PC-3 (cell line): ENCODE data around the gene SUPT6H. TPM values are rescaled to one million over a fixed set of nuclear protein-coding genes. Genes with fewer than 3 reads are reported as not detected.
"Not testable (repeated sequence)": the region's sequence is repeated elsewhere in the genome, so short reads cannot be mapped to it uniquely, and the experiment has no call there.

Experiments used
- ATAC-seq: fragments of 200-7000 bp; cut with Tn5 transposase; 2 replicates; pipeline ENCODE4 v1.9.1; 2020; ENCODE audit warnings: mild to moderate bottlenecking, moderate library complexity
- BruUV-seq: library from RNA; stranded (reverse); fragments of 400-500 nt; replicated peaks from 2 replicates; lab custom pipeline; 2021; lab: Mats Ljungman, UMichigan
- CTCF ChIA-PET: fragments of 300-600 bp; sonication (Branson Sonifier 250); formaldehyde crosslinking; loops from one replicate; lab custom pipeline; 2022; ENCODE audit warnings: antibody characterized with exemption; lab: Charles Lee
- POLR2A ChIA-PET: fragments of 300-600 bp; sonication (Branson Sonifier 250); formaldehyde crosslinking; loops from one replicate; lab custom pipeline; 2022; ENCODE audit warnings: antibody characterized with exemption; ENCODE audit not compliant: unreplicated experiment; lab: Charles Lee
- DNase-seq: peaks from one replicate; pipeline ENCODE4 v3.0.0-alpha.2; 2015
- H2AFZ ChIP-seq: fragments of 300-600 bp; sonication (generic); 2 replicates; pipeline ENCODE4 v1.6.0; 2016; ENCODE audit warnings: antibody characterized with exemption, low read length
- H3F3A ChIP-seq: fragments of 300-600 bp; sonication (generic); one replicate; pipeline ENCODE4 v1.6.0; 2017; ENCODE audit warnings: antibody characterized with exemption, low read length, control low read depth, mild to moderate bottlenecking; ENCODE audit not compliant: unreplicated experiment
- H3K27ac ChIP-seq: fragments of 300-600 bp; sonication (generic); 2 replicates; pipeline ENCODE4 v1.5.1; 2016; ENCODE audit warnings: mild to moderate bottlenecking, low read length
- H3K27me3 ChIP-seq: fragments of 300-600 bp; sonication (generic); 2 replicates; pipeline ENCODE4 v1.6.1; 2016; ENCODE audit warnings: low read length, mixed read lengths
- H3K36me3 ChIP-seq: fragments of 300-600 bp; sonication (generic); 2 replicates; pipeline ENCODE4 v1.6.1; 2016; ENCODE audit warnings: low read depth, mixed run types, low read length, mixed read lengths
- H3K4me1 ChIP-seq: fragments of 300-600 bp; sonication (generic); 2 replicates; pipeline ENCODE4 v1.5.1; 2016; ENCODE audit warnings: low read length; ENCODE audit not compliant: insufficient read depth
- H3K4me2 ChIP-seq: fragments of 300-600 bp; sonication (generic); 2 replicates; pipeline ENCODE4 v1.6.0; 2016; ENCODE audit warnings: low read length
- H3K4me3 ChIP-seq: fragments of 300-600 bp; sonication (generic); 2 replicates; pipeline ENCODE4 v1.5.1; 2016; ENCODE audit warnings: mild to moderate bottlenecking, low read length, mixed read lengths
- H3K79me2 ChIP-seq: fragments of 300-600 bp; sonication (generic); 2 replicates; pipeline ENCODE4 v1.6.1; 2017; ENCODE audit warnings: low read length, mixed read lengths
- H3K9ac ChIP-seq: fragments of 300-600 bp; sonication (generic); 2 replicates; pipeline ENCODE4 v1.6.0; 2016; ENCODE audit warnings: mild to moderate bottlenecking, low read length
- H3K9me2 ChIP-seq: fragments of 300-600 bp; sonication (generic); replicated peaks from 2 replicates; pipeline ENCODE4 v1.6.1; 2016; ENCODE audit warnings: mixed run types, low read length, mixed read lengths
- H3K9me3 ChIP-seq: fragments of 300-600 bp; sonication (generic); 2 replicates; pipeline ENCODE4 v1.6.1; 2016; ENCODE audit warnings: low read length, mixed read lengths
- H4K20me1 ChIP-seq: fragments of 300-600 bp; sonication (generic); 2 replicates; pipeline ENCODE4 v1.6.1; 2016; ENCODE audit warnings: low read length, mixed read lengths
- CTCF ChIP-seq: fragments of 300-600 bp; sonication (generic); conservative IDR thresholded peaks from 2 replicates; pipeline ENCODE4 v1.5.1; 2017; ENCODE audit warnings: antibody characterized with exemption, low read depth, mild to moderate bottlenecking, low read length
- EZH2 ChIP-seq: fragments of 300-600 bp; sonication (generic); IDR thresholded peaks from one replicate; pipeline ENCODE4 v1.6.1; 2017; ENCODE audit warnings: antibody characterized with exemption, mild to moderate bottlenecking, low read length; ENCODE audit not compliant: unreplicated experiment
- EZH2phosphoT487 ChIP-seq: fragments of 300-600 bp; sonication (generic); IDR thresholded peaks from 2 replicates; pipeline ENCODE4 v1.6.1; 2018; ENCODE audit warnings: mild to moderate bottlenecking, antibody characterized with exemption, low read length, borderline replicate concordance
- intact Hi-C: fragments of 100-400 bp; cut with micrococcal nuclease; formaldehyde crosslinking; loops from 2 replicates; pipeline ENCODE4 v1.9.0; 2023
- total RNA-seq: library from RNA; depleted of rRNA; stranded (reverse); fragments of >200 nt; gene quantifications from 2 replicates; pipeline ENCODE4 v1.2.3, GENCODE V29; 2014

SUPT6H gene
- total RNA-seq, 1 experiment from 2014 or later = 32.2 TPM

DNA sequence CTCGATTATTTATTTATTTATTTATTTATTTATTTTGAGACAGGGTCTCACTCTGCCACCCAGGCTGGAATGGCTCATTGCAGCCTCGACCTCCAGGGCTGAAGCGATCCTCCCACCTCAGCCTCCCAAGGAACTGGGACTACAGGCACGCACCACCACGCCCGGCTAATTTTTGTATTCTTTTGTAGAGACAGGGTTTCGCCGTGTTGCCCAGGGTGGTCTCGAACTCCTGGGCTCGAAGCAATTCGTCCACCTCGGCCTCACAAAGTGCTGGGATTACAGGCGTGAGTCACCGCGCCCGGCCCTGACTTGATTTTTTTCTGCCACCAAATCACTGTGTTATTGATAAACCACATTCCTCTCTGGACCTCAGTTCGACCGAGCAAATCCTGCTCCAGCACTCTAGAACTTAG is 57.0 kb downstream of the SUPT6H start:
- Histone ChIP-seq H3F3A (peaks cover 6% of the 10 kb centered on the region), H3K9ac (peak overlapping the region; percentile 99), H3K4me2 (peak overlapping the region; percentile 96), H3K9me3 (no peaks in the 10 kb centered on the region), H3K4me1 (peaks cover 39% of the 10 kb centered on the region), H2AFZ (peak overlapping the region; percentile 69), H3K27me3 (no peaks in the 10 kb centered on the region), H3K27ac (peak overlapping the region; percentile 75), H3K4me3 (peak overlapping the region; percentile 93), H4K20me1 (peaks cover 28% of the 10 kb centered on the region), H3K79me2 (peaks cover 63% of the 10 kb centered on the region), H3K9me2 (no peaks in the 10 kb centered on the region), H3K36me3 (peaks cover 45% of the 10 kb centered on the region)
- CTCF ChIA-PET = interaction anchor here (0.6 to 1.0 kb wide), 4 partner anchors 24 to 873 kb away, joined by 3 to 6 read pairs (median 3); partner anchors contain the start of gene TRAF4
- DNase-seq (no peak), ATAC-seq (no peak)
- POLR2A ChIA-PET = interaction anchor here (0.6 to 1.8 kb wide), 6 partner anchors 8 to 376 kb away, joined by 3 to 12 read pairs (median 4); partner anchors contain the start of gene PHF12
- BruUV-seq = no TSS peak
- TF ChIP-seq CTCF (no peak), EZH2 (no peak), EZH2phosphoT487 (no peak)
- intact Hi-C loops = loop anchor here (10.0 kb wide), 1 partner anchor 74 kb away; the partner anchor contains the start of gene BLTP2

DNA sequence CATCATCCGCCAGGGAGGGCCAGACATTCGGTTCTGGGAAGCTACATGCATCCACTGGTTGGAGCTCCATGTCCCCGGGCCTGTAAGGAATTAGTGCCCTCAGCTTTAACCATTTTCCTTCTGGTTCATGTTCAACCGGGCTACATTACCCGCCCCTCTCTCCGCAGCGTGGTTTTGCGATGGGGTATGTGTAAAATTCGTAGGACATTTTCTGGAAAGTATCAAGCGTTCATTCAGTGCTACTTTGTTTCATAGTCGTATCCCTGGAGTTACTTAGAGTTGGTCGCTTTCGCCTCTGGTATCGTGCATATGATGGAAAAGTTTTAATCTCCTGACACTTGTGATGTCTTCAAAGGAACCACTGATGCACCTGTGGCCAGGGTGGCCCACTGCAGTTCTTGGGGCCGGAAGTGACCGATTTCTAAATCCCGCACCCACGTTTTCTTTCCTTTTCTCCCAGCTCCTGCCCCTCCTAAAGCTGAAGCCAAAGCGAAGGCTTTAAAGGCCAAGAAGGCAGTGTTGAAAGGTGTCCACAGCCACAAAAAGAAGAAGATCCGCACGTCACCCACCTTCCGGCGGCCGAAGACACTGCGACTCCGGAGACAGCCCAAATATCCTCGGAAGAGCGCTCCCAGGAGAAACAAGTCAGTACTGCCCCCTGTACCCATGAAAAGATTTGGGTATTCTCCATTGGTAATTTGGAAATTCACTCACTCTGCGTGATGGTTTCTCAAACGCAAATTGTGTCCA is 58.4 kb downstream of the SUPT6H start:
- Histone ChIP-seq H3K4me2 (peak overlapping the region; percentile 96), H3K4me3 (peak overlapping the region; percentile 93), H3K36me3 (peaks cover 43% of the 10 kb centered on the region), H2AFZ (no peak overlapping the region), H3K9me3 (no peaks in the 10 kb centered on the region), H3F3A (peaks cover 12% of the 10 kb centered on the region), H3K79me2 (peaks cover 60% of the 10 kb centered on the region), H3K9me2 (no peaks in the 10 kb centered on the region), H3K27ac (peak overlapping the region; percentile 75), H4K20me1 (peaks cover 32% of the 10 kb centered on the region), H3K27me3 (no peaks in the 10 kb centered on the region), H3K4me1 (peaks cover 43% of the 10 kb centered on the region), H3K9ac (peak overlapping the region; percentile 99)
- no peak for ATAC-seq
- ChIA-PET CTCF (no interaction called here), POLR2A (interaction anchor here (1.2 to 1.8 kb wide), 2 partner anchors 9 to 231 kb away, joined by 9 to 12 read pairs; partner anchors contain the start of gene PHF12)
- no peak for DNase-seq
- TSS peak; percentile 82 for BruUV-seq
- intact Hi-C loops = loop anchor here (10.0 kb wide), 1 partner anchor 184 kb away; the partner anchor contains the start of gene DHRS13
- TF ChIP-seq EZH2phosphoT487 (no peak), EZH2 (no peak)

GRCh38 chr17:28720997-28721329 is 59.0 kb downstream of the SUPT6H start:
- CTCF ChIA-PET, ATAC-seq, BruUV-seq, H3K9me2 ChIP-seq, POLR2A ChIA-PET, H3K27me3 ChIP-seq, H2AFZ ChIP-seq, DNase-seq, H3K9me3 ChIP-seq: not testable (repeated sequence)
- Histone ChIP-seq H3F3A (peaks cover 12% of the 10 kb centered on the region), H3K79me2 (peaks cover 55% of the 10 kb centered on the region), H3K9ac (peak overlapping the region; percentile 99), H3K4me3 (peak overlapping the region; percentile 93), H3K4me2 (peak overlapping the region; percentile 96), H3K36me3 (peaks cover 43% of the 10 kb centered on the region), H3K4me1 (peaks cover 41% of the 10 kb centered on the region), H4K20me1 (peaks cover 32% of the 10 kb centered on the region), H3K27ac (peak overlapping the region; percentile 75)
- intact Hi-C loops = loop anchor here (10.0 kb wide), 1 partner anchor 184 kb away; the partner anchor contains the start of gene DHRS13
